Gastroesophageal sphincter (tissue), 4 donors: ENCODE data around the gene PPFIA4. TPM values are rescaled to one million over a fixed set of nuclear protein-coding genes. Genes with fewer than 3 reads are reported as not detected.

Source experiments
- ATAC-seq: fragments of 150-250 bp; one replicate; pipeline ENCODE4 v1.9.1; 2016; ENCODE audit warnings: mild to moderate bottlenecking, moderate library complexity
- H3K27ac ChIP-seq, 4 donors: fragments of 200-600 bp; sonication (generic) in 3 of 4; 1 replicate in 3 of 4; 2 replicates in 1 of 4; pipeline ENCODE4 v1.5.1; 2016 to 2019
- H3K27me3 ChIP-seq: fragments of 200-600 bp; sonication (generic); one replicate; pipeline ENCODE4 v1.5.1; 2019
- H3K36me3 ChIP-seq, 2 donors: fragments of 200-600 bp; sonication (generic); one replicate each; pipeline ENCODE4 v1.5.1; 2019; ENCODE audit warnings: control low read depth in 1 of 2
- H3K4me1 ChIP-seq, 3 donors: fragments of 200-600 bp; sonication (generic); 1 replicate in 2 of 3; 2 replicates in 1 of 3; pipeline ENCODE4 v1.5.1; 2016 to 2019; ENCODE audit warnings: control low read depth in 2 of 3
- H3K4me3 ChIP-seq, 2 donors: fragments of 200-600 bp; sonication (generic); one replicate each; pipeline ENCODE4 v1.5.1; 2019; ENCODE audit warnings: mild to moderate bottlenecking in 1 of 2, moderate library complexity in 1 of 2
- H3K9me3 ChIP-seq, 3 donors: fragments of 200-600 bp; sonication (generic); one replicate each; pipeline ENCODE4 v1.5.1; 2017 to 2019; ENCODE audit warnings: control low read depth in 2 of 3
- CTCF ChIP-seq, 4 experiments: fragments of 200-600 bp in 2 of 4; fragments of 450-650 bp in 2 of 4; sonication (generic) in 1 of 4; IDR thresholded peaks; one replicate each; pipeline ENCODE4 v1.5.1; 2017 to 2019; ENCODE audit warnings: antibody characterized with exemption in 4 of 4, mild to moderate bottlenecking in 2 of 4, moderate library complexity in 2 of 4
- EP300 ChIP-seq: sonication (generic); formaldehyde crosslinking; IDR thresholded peaks from one replicate; pipeline ENCODE4 v1.6.1; 2017; ENCODE audit warnings: antibody characterized with exemption, mild to moderate bottlenecking
- POLR2A ChIP-seq, 2 donors: fragments of 450-650 bp; IDR thresholded peaks; one replicate each; pipeline ENCODE4 v1.6.1; 2017; ENCODE audit warnings: antibody characterized with exemption in 2 of 2, mild to moderate bottlenecking in 2 of 2, moderate library complexity in 1 of 2
- POLR2AphosphoS5 ChIP-seq: sonication (generic); formaldehyde crosslinking; IDR thresholded peaks from one replicate; pipeline ENCODE4 v1.6.1; 2017; ENCODE audit warnings: antibody characterized with exemption
- WGBS, 2 donors: methylation state at CpG; one replicate each; pipeline ENCODE4 v1.1.5; 2018; ENCODE audit warnings: low coverage in 1 of 2; 5-methylcytosine and 5-hydroxymethylcytosine counted together
- total RNA-seq, 4 donors: library from RNA; depleted of rRNA; stranded (reverse); fragments of >200 nt; gene quantifications; one replicate each; pipeline ENCODE4 v1.1.0, GENCODE V29; 2016

PPFIA4 gene
- total RNA-seq, 4 donors from 2014 or later = 0.81 to 10.5 (median 1.7) TPM

GRCh38 chr1:203085528-203086406 is 59.5 kb downstream of the PPFIA4 start, which contains the start of gene MYOG:
TSS of gene MYOG (minus strand) at chr1:203086012. CDS start at chr1:203085961, 51 bp downstream.
- Histone ChIP-seq H3K36me3 (no peaks in the 10 kb centered on the region), H3K27ac (no peak within 1 kb of the TSS), H3K4me3 (no peak within 1 kb of the TSS), H3K9me3 (no peaks in the 10 kb centered on the region), H3K4me1 (no peaks in the 10 kb centered on the region), H3K27me3 (peaks cover 18% of the 10 kb centered on the region)
- 71 to 78% methylated on average over 7 to 9 of the region's 36 CpGs for WGBS, 2 donors
- ATAC-seq = no peak
- TF ChIP-seq POLR2AphosphoS5 (no peak), POLR2A (IDR thresholded peaks at IDR 0.05) (no peak), EP300 (no peak), CTCF (IDR thresholded peaks at IDR 0.05) (no peak)

GRCh38 chr1:203086992-203087763 is 60.9 kb downstream of the PPFIA4 start:
- Histone ChIP-seq H3K4me3 (no peak overlapping the region), H3K4me1 (no peaks in the 10 kb centered on the region), H3K27ac (no peak overlapping the region), H3K36me3 (no peaks in the 10 kb centered on the region), H3K9me3 (no peaks in the 10 kb centered on the region), H3K27me3 (peaks cover 6% of the 10 kb centered on the region)
- WGBS, 2 donors = 69 to 87% methylated on average over 5 to 9 of the region's 11 CpGs
- no peak for ATAC-seq
- no peak for TF ChIP-seq POLR2AphosphoS5

GRCh38 chr1:203088441-203088840 is 62.1 kb downstream of the PPFIA4 start:
- no peak for ATAC-seq
- WGBS, 2 donors = 81 to 93% methylated on average over 2 to 3 of the region's 3 CpGs

GRCh38 chr1:203089001-203089650 is 62.8 kb downstream of the PPFIA4 start:
- no peak for ATAC-seq
- no peak overlapping the region for H3K27ac ChIP-seq
- no peaks in the 10 kb centered on the region for H3K36me3 ChIP-seq
- TF ChIP-seq EP300 (no peak), POLR2A (IDR thresholded peaks at IDR 0.05) (no peak), POLR2AphosphoS5 (no peak), CTCF (IDR thresholded peaks at IDR 0.05) (no peak)
- H3K9me3 ChIP-seq = peaks cover 0 to under 1% (median 0%) of the 10 kb centered on the region in 3 donors
- no peaks in the 10 kb centered on the region for H3K27me3 ChIP-seq
- 83 to 86% methylated on average over 2 of the region's 7 CpGs for WGBS, 2 donors
- no peak overlapping the region for H3K4me3 ChIP-seq
- no peaks in the 10 kb centered on the region for H3K4me1 ChIP-seq

More at GRCh38 chr1:203088441-203088840, 62.1 kb downstream of the PPFIA4 start:
- Histone ChIP-seq H3K27me3 (no peaks in the 10 kb centered on the region), H3K4me3 (no peak overlapping the region), H3K27ac (no peak overlapping the region), H3K4me1 (no peaks in the 10 kb centered on the region), H3K36me3 (no peaks in the 10 kb centered on the region), H3K9me3 (no peaks in the 10 kb centered on the region)
- TF ChIP-seq EP300 (no peak), CTCF (IDR thresholded peaks at IDR 0.05) (no peak), POLR2AphosphoS5 (no peak), POLR2A (IDR thresholded peaks at IDR 0.05) (no peak)

GRCh38 chr1:203089651-203090045 is 63.4 kb downstream of the PPFIA4 start:
- no peak for ATAC-seq
- Histone ChIP-seq H3K36me3 (no peaks in the 10 kb centered on the region), H3K9me3 (peaks cover 0 to 6% (median 0%) of the 10 kb centered on the region in 3 donors), H3K27ac (no peak overlapping the region), H3K4me1 (no peaks in the 10 kb centered on the region), H3K27me3 (no peaks in the 10 kb centered on the region), H3K4me3 (no peak overlapping the region)
- 70% methylated on average over 2 of the region's 7 CpGs; no CpG with 5 or more reads in 1 of the 2 donors for WGBS, 2 donors
- no peak for TF ChIP-seq EP300
